Esophagus muscularis mucosa (tissue), 4 donors: Measurements from ENCODE around the gene BLOC1S5.

Experiments used
- CTCF ChIP-seq, 3 experiments: fragments of 200-600 bp in 2 of 3; fragments of 450-650 bp in 1 of 3; sonication (generic) in 2 of 3; IDR thresholded peaks; one replicate each; pipeline ENCODE4 v1.5.1; 2017 to 2019; ENCODE audit warnings: antibody characterized with exemption in 3 of 3, mild to moderate bottlenecking in 2 of 3, moderate library complexity in 1 of 3
- EP300 ChIP-seq: sonication (generic); formaldehyde crosslinking; IDR thresholded peaks from one replicate; pipeline ENCODE4 v1.6.1; 2017; ENCODE audit warnings: antibody characterized with exemption
- POLR2A ChIP-seq: fragments of 450-650 bp; IDR thresholded peaks from one replicate; pipeline ENCODE4 v1.6.1; 2017; ENCODE audit warnings: antibody characterized with exemption, moderate library complexity, mild to moderate bottlenecking, low read depth
- POLR2AphosphoS5 ChIP-seq, 2 donors: sonication (generic); formaldehyde crosslinking; IDR thresholded peaks; one replicate each; pipeline ENCODE4 v1.6.1; 2017; ENCODE audit warnings: antibody characterized with exemption in 2 of 2

- TF ChIP-seq CTCF (IDR thresholded peaks at IDR 0.05) (no peak), POLR2A (no peak), EP300 (no peak), POLR2AphosphoS5 (IDR thresholded peaks at IDR 0.05) (no peak)
Measured at GRCh38 chr6:7993952-7994351, 70.2 kb downstream of the BLOC1S5 start.
